Inflammatory macrophage treated with lipopolysaccharide for 4 hours (primary cell): ENCODE data around the gene TRPM8.

Experiments used
- DNase-seq: peaks from one replicate; pipeline ENCODE4 v3.0.0-alpha.2; 2020

Gene TRPM8

GRCh38 chr2:234003972-234004617 lies 86.9 kb downstream of the TRPM8 start:
- DNase-seq, result peak; percentile 2

DNA sequence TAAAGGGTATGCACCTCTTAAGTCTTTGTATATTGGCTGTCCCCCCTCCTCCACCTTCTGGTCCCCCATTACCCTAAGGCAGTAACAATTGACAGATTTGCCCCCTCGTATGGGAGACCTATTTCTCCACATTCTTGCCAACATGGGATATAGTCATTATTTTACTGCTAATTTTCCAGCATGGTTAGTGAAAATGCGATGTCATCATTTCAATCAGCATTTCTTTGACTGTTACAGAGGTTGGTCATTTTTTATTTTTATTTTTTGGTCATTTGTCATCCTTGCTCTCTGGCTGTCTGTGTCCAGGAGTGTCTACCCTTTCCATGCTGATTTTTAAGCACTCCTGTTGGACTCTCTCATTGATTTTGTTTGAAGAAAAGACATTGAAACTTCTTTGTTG lies 88.0 kb downstream of the TRPM8 start:
- no peak for DNase-seq

DNA sequence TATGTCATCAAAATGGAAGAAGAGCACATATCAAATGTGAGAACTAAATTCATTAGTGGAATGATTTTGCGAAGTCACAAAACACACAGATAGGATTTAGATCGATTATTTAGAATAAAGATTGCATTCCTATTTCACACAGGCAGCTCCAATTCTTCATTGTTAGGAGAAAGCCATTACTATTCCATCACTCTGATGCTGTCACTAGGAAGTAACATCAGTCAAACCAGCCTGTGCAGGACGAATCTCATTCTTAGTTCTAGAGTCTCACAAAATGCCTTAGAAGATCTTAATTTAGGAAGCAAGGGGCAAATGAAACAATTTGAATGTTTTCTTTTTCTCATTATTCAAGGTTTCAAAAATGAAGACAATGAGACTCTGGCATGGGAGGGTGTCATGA lies 89.3 kb downstream of the TRPM8 start:
- no peak for DNase-seq

GRCh38 chr2:234014427-234014826 lies 97.3 kb downstream of the TRPM8 start:
- DNase-seq, result no peak

- DNase-seq, result no peak
Observed at GRCh38 chr2:234015861-234016260, 98.7 kb downstream of the TRPM8 start.

DNA sequence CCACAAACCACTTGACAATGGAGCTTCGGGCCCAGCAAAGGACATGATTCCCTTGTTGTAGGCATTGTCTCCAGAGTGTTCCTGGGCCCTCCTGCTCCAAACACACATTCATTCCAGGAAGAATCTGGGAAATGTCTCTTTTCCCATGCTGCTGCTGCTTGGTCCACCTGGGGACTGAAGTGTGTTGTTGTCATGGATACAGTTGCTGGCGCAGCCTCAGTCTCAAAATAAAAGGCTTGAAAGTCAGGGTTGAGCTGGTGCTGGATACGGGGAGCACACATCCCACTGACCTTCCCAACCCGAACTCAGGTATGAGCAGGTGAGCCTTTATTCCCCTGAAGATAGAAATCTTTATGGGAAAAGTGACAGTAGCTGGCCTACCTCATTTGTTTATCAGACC lies 102.7 kb downstream of the TRPM8 start:
- DNase-seq, result no peak

DNA sequence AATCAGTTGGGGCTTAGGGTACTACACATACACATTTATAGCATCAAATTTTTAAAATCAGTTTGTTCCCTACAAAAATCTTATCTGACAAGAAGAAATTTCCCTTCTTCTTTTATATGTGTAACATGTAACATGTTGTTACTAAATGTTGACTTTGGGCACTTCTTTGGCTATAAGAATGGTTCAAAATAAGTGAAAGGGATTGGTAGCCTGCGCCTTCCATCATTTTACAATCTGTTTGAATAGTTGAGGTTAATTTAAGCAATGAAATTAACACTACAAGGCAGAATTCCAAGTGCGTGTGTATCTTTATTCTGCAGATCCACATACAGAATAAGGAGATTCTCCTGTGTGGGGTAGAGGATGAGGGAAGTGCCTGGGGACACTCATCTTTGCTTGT lies 103.2 kb downstream of the TRPM8 start:
- no peak for DNase-seq

DNA sequence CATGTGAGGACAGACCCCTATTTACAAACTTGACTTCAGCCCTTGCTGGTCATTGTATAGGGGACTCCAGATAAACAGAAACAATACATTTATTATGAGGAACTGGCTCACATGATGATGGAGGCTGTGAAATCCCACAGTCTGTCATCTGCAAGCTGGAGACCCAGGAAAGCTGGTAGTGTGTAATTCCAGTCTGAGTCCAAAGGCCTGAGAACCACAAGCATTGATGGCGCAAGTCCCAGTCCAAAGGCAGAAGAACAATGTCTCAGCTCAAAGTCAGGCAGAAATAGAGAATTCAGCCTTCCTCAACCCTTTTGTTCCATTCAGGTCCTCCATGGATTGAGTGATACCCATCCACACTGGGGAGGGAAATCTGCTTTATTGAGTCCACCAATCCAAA lies 105.3 kb downstream of the TRPM8 start:
- DNase-seq, result peak; percentile 3

GRCh38 chr2:234024304-234024703 lies 107.1 kb downstream of the TRPM8 start:
- no peak for DNase-seq

DNA sequence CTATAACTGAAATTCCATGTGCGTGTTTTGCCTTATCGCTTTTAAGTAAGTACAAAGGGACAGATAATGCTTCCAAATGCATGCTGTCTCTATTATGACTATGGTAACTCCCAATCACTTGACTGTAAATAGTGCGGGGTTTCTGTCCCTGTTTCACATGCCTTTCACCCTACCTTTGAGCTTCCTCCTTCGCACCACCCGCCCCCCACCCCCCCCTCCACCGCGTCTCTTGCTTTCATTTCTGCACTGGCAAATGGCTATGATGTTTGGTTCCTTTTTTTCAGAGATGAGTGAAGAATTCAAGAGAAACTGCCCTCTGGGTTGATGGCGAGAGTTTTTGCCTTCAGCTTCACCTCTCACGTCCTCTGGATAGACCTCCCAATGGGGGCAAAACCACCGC lies 108.3 kb downstream of the TRPM8 start:
- DNase-seq, result peak; percentile 6

GRCh38 chr2:234025891-234026401 lies 108.8 kb downstream of the TRPM8 start:
- no peak for DNase-seq

- no peak for DNase-seq
Observed at GRCh38 chr2:234026693-234027254, 109.6 kb downstream of the TRPM8 start.

DNA sequence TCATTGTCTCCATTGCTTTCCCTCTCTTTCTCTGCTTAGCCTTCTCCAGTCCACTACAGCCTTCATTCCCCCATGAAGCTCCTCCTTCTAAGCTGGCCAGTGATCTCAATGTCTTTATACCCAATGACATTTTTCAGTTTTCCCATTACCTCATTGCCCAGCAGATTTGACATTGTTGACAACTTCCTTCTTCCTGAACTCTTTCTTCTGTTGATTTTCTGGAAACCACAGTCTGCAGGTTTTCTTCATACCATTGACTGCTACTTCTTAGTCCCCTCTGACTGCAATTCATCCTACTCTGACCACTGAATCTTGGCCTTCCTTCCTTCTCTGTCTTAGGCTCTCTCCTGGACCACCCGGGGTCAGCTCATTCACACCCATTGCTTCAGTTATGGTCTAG lies 110.5 kb downstream of the TRPM8 start:
- DNase-seq, result no peak

DNA sequence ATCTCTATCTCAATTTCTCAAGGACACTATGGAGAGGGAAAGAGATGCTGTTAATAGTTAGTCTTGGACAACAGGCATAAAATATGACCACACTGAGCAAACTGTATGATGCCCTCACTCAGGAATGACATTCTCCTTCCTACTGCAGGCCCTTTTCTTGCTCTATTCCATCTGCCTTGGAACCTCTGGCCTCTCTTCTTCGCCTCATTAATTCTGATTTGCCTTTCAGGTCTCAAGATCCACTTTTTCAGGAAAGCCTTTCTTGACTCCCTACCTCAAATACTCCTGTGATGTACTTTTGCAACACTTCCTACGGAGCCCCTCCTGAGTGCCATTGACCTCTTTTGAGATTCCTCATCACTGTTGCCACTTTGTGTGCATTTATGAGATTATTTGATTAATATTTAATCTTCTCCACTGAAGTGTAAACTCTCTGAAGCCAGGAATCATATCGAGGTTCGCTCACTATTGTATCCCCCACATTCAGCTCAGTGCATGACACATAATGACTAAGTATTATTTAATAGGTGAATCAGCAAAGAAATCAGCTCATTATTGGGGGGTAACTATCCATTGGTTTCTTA lies 112.1 kb downstream of the TRPM8 start:
- DNase-seq, result no peak

GRCh38 chr2:234031207-234031606 lies 114.0 kb downstream of the TRPM8 start:
- DNase-seq, result no peak

DNA sequence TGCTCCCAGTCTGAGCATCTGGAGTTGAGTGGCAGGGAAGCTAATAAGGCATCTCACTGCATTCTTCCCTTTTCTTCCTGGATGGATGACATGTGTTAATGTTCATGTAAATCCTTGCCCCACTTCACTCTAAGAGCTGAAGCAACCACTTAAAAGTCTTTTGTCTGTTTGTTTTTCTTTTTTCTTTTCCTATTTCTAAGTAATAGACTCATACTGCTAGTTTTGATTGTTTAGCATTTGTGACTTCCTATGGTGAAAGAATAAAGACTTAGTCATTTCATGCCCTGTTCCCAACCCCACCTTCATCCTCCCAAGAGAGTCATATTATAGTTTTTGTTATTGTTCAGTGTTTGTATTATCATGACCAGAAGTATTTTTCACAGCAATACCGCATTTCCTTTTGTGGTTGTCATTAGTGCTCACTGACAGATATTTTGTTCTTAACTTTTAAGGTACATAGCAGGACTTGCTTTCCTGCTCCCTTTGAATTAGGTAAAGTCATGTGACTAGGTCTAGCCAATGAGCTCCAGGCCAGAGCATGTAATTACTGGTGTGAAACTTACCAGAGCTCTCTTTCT lies 115.2 kb downstream of the TRPM8 start:
- no peak for DNase-seq

GRCh38 chr2:234033174-234033573 lies 116.0 kb downstream of the TRPM8 start:
- no peak for DNase-seq

DNA sequence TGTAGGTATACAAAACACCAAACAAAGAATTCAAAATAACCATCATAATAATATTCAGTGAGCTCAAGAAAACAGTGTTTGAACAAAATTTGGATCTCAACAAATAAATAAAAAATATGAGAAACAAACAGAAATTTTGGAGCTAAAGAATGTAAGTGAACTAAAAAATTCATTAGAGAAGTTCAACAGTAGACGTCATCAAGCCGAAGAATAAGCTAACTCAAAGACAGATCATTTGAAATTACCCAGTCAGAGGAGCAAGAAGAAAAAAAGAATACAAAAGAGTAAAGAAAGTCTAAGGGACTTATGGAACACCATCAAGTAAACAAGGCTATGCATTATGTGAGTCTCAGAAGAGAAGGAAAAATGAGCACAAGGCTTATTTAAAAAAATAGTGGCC lies 116.7 kb downstream of the TRPM8 start:
- DNase-seq, result no peak

GRCh38 chr2:234038076-234038802 lies 121.1 kb downstream of the TRPM8 start:
- DNase-seq, result no peak

GRCh38 chr2:234044157-234044556 lies 127.0 kb downstream of the TRPM8 start:
- no peak for DNase-seq

DNA sequence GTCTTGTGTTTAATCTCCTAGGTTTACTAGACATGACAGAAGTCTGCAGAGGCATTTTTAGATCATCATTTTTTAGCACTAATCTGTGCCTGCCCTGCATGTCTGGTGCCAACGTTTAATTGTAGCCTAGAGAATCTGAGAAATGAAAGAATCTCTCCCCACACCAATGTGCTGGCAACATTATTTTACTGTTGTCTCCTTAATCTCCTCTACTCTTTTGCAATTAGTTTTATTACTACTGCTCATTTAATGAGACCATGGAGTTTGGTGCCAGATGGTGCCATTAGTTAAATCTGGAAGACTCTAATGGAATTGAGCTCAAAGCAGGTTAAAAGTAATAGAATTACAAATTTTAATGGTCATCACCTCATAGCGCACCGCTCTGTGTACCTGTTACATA lies 129.3 kb downstream of the TRPM8 start:
- DNase-seq, result no peak

- no peak for DNase-seq
Observed at GRCh38 chr2:234047361-234047760, 130.2 kb downstream of the TRPM8 start.

GRCh38 chr2:234048049-234048448 lies 130.9 kb downstream of the TRPM8 start:
- DNase-seq, result no peak
